PC-3 (cell line): ENCODE results near the gene HNRNPH3.

Experiments used
- CTCF ChIP-seq: fragments of 300-600 bp; sonication (generic); conservative IDR thresholded peaks from 2 replicates; pipeline ENCODE4 v1.5.1; 2017; ENCODE audit warnings: antibody characterized with exemption, low read depth, mild to moderate bottlenecking, low read length
- EZH2phosphoT487 ChIP-seq: fragments of 300-600 bp; sonication (generic); IDR thresholded peaks from 2 replicates; pipeline ENCODE4 v1.6.1; 2018; ENCODE audit warnings: mild to moderate bottlenecking, antibody characterized with exemption, low read length, borderline replicate concordance

- TF ChIP-seq CTCF, result no peak
- TF ChIP-seq EZH2phosphoT487, result no peak
Observed at GRCh38 chr10:68336754-68337351, 5.0 kb downstream of the HNRNPH3 start.
